H4 (cell line): Measurements from ENCODE around the gene MCAM. TPM values are rescaled to one million over a fixed set of nuclear protein-coding genes. Genes with fewer than 3 reads are reported as not detected.

Source experiments
- DNase-seq: peaks from one replicate; pipeline ENCODE4 v3.0.0-alpha.2; 2015; ENCODE audit warnings: low spot score
- total RNA-seq: library from RNA; depleted of rRNA; stranded (reverse); fragments of >200 nt; shearing (Covaris generic); gene quantifications from 2 replicates; pipeline ENCODE4 v1.2.3, GENCODE V29; 2014; rRNA removed

MCAM gene
- 66.0 and 88.8 TPM in 2 replicates for total RNA-seq

GRCh38 chr11:119316729-119317591 is at the start of gene MCAM:
TSS of gene MCAM (minus strand) at chr11:119317130. CDS start at chr11:119317101, 29 bp downstream.
- no peak for DNase-seq

- DNase-seq, result no peak
Observed at GRCh38 chr11:119365071-119365591, 48.2 kb upstream of the MCAM start.

DNA sequence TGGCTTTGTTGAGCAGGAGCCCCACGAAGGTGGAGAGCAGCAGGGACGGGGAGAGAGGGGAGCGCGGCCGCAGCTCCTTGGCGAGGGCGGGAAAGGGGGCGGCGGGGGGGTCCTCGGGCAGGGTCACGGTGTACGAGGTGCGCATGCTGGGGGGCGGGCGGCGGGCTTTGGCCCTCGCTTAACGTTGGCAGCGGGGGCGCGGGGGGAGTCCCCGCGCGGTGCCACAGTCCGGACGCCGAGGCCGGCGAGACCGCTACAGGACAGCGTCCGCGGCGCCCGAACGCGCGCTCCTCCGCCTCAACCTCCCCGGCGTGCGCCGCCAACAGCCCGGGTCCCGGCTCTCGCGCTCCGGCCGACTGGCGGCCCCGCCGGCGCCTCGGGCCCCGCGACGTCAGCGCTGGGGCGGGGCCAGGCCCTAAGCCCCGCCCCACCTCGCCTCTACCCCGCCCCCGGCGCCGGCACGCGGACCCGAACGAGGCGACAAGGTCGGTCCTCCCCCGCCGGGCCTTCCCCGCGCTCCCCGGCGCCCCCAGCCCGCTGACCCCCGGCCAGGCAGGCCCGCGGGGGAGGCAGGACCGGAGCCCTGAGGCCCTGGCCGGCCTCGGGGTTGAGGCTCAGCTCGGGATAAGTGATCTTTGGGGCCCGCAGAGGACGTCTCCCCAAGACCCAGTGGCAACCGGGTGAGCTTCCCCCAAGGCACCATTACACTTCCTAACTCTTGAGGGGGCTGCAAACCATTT is 47.1 kb upstream of the MCAM start:
- no peak for DNase-seq

GRCh38 chr11:119363081-119363850 is 46.3 kb upstream of the MCAM start:
- DNase-seq, result no peak

DNA sequence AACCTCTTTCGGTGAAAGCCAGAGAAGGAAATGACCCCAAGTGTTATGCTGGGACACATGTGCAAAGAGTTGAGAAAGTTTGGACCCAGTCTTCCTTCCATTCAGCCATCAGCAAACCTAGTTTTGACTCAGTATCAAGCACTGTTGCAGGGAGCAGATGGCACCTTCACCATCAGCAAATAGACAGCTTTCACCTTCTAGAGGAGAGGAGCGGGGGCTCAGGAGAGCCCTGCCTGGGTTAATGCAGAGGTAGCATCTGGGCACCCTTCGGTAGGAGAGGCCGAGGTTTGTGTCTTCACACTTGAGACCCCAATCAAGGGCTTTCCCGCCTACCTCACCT is 45.8 kb upstream of the MCAM start:
- no peak for DNase-seq

DNA sequence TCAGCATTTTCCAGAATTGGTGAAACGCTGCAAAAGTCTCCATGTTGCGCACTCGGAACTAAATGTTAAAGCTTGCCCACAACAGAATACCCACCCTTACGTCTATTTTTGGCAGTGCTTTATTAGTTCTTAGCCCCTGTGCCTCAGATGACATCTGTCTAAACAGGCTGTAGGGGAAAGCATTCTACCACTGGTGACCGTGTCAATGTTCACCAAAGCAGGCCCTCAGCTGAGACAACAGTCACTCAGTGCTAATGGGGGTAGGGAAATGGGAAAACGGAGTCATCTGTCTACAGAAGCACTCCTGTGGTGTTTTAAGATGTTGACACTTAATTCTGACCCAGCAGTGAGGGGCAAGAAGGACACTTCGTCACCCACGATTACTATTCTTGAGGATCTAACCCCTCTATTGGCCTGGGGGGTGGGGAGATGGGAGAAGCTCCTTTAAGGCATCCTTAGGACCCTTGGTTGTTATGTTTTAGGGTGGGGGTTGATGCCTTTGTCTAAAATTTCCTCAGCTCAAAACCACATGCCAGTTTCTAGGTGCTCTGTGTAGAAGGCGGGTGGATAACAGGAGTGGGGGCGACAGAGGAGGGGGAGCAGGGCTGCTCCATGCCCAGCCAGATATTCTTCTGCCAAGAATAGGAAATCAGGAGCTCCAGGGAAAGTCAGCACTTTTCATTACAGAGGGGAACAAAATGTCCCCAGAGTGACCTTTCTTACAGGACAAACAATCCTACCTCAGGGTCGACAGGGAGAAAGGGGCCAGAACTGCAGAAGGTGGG is 45.2 kb upstream of the MCAM start:
- no peak for DNase-seq

- peak; percentile 48 for DNase-seq
Observed at GRCh38 chr11:119361056-119361787, 44.3 kb upstream of the MCAM start.

DNA sequence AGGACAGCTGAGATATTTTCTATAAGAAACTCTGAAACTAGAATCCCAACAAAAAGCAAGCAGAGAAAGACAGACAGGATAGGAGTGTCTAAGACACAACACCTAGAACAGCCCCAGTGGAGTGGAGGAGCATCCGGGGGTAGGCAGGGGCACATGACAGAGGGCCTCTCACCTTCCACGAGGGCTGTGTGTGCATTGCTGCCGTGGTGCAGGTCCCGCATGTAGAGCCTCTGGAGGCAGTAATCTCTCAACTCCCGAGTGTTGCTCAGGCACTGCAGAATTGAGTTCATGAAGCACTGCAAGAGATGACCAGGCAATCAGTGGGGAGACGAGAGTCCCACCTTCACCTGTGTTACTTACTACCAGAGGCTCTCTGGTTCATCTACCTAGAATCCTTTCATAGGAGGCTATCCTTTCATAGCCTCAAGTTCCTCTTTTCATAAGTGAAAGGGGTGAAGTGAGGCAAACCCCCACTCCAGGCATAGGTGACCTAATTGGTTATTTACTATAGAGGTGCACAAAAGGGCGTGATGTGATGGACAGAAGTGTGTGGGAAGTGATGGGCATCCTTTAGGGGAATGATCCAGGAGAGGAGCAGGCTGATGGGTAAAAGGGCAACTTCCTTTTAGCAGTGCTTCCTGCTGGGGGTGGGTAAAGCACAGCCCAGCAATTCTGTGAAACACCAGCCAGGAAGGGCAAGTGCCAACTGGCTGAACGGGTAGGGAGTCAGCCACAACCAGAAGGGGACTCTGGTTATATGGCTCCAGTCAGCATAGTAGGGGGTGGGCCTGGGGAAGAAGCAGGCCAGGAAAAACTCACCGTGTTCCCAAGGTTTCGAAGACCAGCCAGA is 42.7 kb upstream of the MCAM start:
- no peak for DNase-seq

- no peak for DNase-seq
Observed at GRCh38 chr11:119357074-119357473, 40.1 kb upstream of the MCAM start.

- DNase-seq, result peak; percentile 69
Observed at GRCh38 chr11:119356349-119357031, 39.6 kb upstream of the MCAM start.

- no peak for DNase-seq
Observed at GRCh38 chr11:119355091-119355843, 38.3 kb upstream of the MCAM start.

GRCh38 chr11:119352857-119353260 is 35.9 kb upstream of the MCAM start:
- no peak for DNase-seq

DNA sequence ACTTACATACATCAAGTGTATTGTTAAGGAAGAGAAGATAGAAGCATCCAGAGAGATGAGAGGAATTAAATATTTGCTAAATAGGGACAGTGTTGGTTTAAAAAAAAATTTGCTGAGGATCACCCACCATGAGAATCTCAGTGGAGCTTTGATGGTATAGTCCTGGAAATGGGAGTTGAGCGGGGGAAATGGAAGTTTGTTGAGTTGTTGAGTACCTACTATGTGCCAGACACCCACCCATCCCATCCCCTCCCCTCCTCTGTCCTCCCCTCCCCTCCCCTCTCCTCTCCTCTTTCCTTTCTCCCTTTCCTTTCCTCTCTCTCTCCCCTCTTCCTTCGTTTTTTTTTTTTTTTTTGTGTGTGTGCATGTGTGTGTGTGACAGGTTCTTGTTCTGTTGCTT is 34.3 kb upstream of the MCAM start:
- no peak for DNase-seq

GRCh38 chr11:119350302-119350701 is 33.4 kb upstream of the MCAM start:
- DNase-seq, result no peak

DNA sequence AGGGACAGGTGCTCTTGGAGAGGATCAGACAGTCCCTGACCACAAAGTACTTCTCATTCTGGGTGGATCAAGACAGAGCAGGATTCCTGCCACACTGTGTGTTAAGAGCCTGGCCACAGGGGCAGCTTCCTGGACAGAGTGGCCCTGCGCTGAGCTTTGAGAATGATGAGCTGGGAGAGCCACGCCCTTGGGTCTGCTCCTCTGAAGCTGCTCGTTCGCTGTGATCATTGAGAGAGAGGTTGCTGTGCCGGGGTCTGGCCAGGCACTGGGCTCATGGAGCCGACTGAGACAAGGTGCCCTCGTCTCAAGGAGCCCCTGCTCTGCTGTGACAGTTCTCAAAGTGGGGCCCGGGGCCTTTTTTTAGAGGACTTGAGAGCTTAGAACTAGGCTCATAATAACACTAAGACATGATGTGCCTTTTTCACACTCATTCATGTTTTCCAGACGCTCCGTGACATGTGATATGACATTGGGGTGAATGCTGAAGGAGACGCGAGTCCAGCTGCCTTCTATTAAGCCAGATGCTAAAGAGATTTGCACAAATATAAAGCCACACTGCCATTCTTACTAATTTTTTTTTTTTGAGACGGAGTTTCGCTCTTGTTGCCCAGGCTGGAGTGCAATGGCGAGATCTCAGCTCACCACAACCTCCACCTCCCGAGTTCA is 31.1 kb upstream of the MCAM start:
- DNase-seq, result no peak

GRCh38 chr11:119347242-119347641 is 30.3 kb upstream of the MCAM start:
- DNase-seq, result no peak

DNA sequence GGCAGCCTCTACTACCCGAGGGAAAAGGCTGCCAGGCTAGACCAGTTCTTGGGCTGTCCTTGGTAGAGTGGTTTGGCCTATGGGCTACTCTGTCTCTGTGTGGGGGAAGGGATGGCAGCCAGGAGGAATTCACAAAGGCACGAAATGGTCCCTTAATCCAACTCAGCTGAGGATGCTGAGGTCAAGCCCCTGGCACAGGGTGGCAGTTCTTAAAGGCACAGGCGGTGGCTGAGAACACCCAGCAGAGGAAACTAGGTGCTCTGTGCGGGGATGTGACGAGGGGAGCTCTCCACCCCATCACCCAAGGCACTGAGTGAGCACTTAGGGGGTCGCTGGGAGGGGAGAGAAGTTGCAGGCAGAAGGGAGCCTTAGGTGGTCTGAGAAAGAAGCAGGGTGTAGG is 29.7 kb upstream of the MCAM start, which contains the start of gene MFRP:
MFRP (minus strand) TSS at position 101 of the 400 bp plus-strand sequence. CDS start 192 bp downstream, outside the sequence.
- DNase-seq, result no peak

- DNase-seq, result no peak
Observed at GRCh38 chr11:119345685-119346084, 28.8 kb upstream of the MCAM start.
